Karpas-422 (cell line): Measurements from ENCODE around the gene OXCT2. TPM values are rescaled to one million over a fixed set of nuclear protein-coding genes. Genes with fewer than 3 reads are reported as not detected.
"Not testable (repeated sequence)": the region's sequence is repeated elsewhere in the genome, so short reads cannot be mapped to it uniquely, and the experiment has no call there.

Experiments
- DNase-seq: peaks from one replicate; pipeline ENCODE4 v3.0.0-alpha.2; 2015
- H2AFZ ChIP-seq: fragments of 200-600 bp; sonication (generic); 2 replicates; pipeline ENCODE4 v1.6.1; 2014; ENCODE audit warnings: antibody characterized with exemption, low read length, mixed read lengths
- H3K27ac ChIP-seq: fragments of 200-600 bp; sonication (generic); 2 replicates; pipeline ENCODE4 v1.5.1; 2014; ENCODE audit warnings: mild to moderate bottlenecking, low read length, moderate library complexity
- H3K27me3 ChIP-seq: fragments of 200-600 bp; sonication (generic); 2 replicates; pipeline ENCODE4 v1.6.1; 2014; ENCODE audit warnings: low read length, mixed read lengths
- H3K36me3 ChIP-seq: fragments of 200-600 bp; sonication (generic); 2 replicates; pipeline ENCODE4 v1.6.1; 2014; ENCODE audit warnings: low read length, mixed read lengths; ENCODE audit not compliant: insufficient read depth
- H3K4me1 ChIP-seq: fragments of 200-600 bp; sonication (generic); 2 replicates; pipeline ENCODE4 v1.6.1; 2014; ENCODE audit warnings: mild to moderate bottlenecking, low read length, mixed read lengths
- H3K4me2 ChIP-seq: fragments of 200-600 bp; sonication (generic); 2 replicates; pipeline ENCODE4 v1.6.1; 2014; ENCODE audit warnings: low read length, low read depth, mild to moderate bottlenecking; ENCODE audit not compliant: poor library complexity, severe bottlenecking
- H3K4me3 ChIP-seq: fragments of 200-600 bp; sonication (generic); 2 replicates; pipeline ENCODE4 v1.5.1; 2014; ENCODE audit warnings: mild to moderate bottlenecking, antibody characterized with exemption, low read length, mixed read lengths
- H3K79me2 ChIP-seq: fragments of 200-600 bp; sonication (generic); 2 replicates; pipeline ENCODE4 v1.6.1; 2014; ENCODE audit warnings: mild to moderate bottlenecking, low read length, mixed read lengths
- H3K9ac ChIP-seq: fragments of 200-600 bp; sonication (generic); 2 replicates; pipeline ENCODE4 v1.6.0; 2014; ENCODE audit warnings: low read length
- H3K9me2 ChIP-seq: fragments of 200-600 bp; sonication (generic), shearing (Covaris generic); replicated peaks from 2 replicates; pipeline ENCODE4 v1.6.0; 2014; ENCODE audit warnings: mild to moderate bottlenecking, low read length, moderate library complexity; ENCODE audit not compliant: insufficient read depth
- H3K9me3 ChIP-seq: fragments of 300-700, 200-600 bp; sonication (generic); 2 replicates; pipeline ENCODE4 v1.6.1; 2014; ENCODE audit warnings: low read length, mixed read lengths
- H4K20me1 ChIP-seq: fragments of 200-600 bp; sonication (generic); 2 replicates; pipeline ENCODE4 v1.6.1; 2014; ENCODE audit warnings: mild to moderate bottlenecking, antibody characterized with exemption, low read length, low read depth; ENCODE audit not compliant: insufficient read depth
- total RNA-seq: library from RNA; depleted of rRNA; stranded (reverse); fragments of >200 nt; shearing (Covaris generic); gene quantifications from 2 replicates; pipeline ENCODE4 v1.2.3, GENCODE V29; 2014; ENCODE audit warnings: low replicate concordance

The OXCT2 gene
- total RNA-seq, 1 experiment from 2014 or later: not detected

- not testable (repeated sequence) for H3K4me2 ChIP-seq, H3K9me2 ChIP-seq, H3K79me2 ChIP-seq, DNase-seq, H3K4me3 ChIP-seq, H2AFZ ChIP-seq, H3K27me3 ChIP-seq, H4K20me1 ChIP-seq, H3K9ac ChIP-seq, H3K9me3 ChIP-seq, H3K4me1 ChIP-seq, H3K27ac ChIP-seq, H3K36me3 ChIP-seq
These were observed 4.7 kb upstream of the OXCT2 start for GRCh38 chr1:39775676-39776399.

- H3K4me1 ChIP-seq, H3K9me2 ChIP-seq, DNase-seq, H3K27me3 ChIP-seq, H3K4me2 ChIP-seq, H3K9ac ChIP-seq, H3K27ac ChIP-seq, H3K79me2 ChIP-seq, H4K20me1 ChIP-seq, H3K9me3 ChIP-seq, H3K36me3 ChIP-seq, H2AFZ ChIP-seq, H3K4me3 ChIP-seq: not testable (repeated sequence)
These were observed 4.0 kb upstream of the OXCT2 start for GRCh38 chr1:39775141-39775540.

DNA sequence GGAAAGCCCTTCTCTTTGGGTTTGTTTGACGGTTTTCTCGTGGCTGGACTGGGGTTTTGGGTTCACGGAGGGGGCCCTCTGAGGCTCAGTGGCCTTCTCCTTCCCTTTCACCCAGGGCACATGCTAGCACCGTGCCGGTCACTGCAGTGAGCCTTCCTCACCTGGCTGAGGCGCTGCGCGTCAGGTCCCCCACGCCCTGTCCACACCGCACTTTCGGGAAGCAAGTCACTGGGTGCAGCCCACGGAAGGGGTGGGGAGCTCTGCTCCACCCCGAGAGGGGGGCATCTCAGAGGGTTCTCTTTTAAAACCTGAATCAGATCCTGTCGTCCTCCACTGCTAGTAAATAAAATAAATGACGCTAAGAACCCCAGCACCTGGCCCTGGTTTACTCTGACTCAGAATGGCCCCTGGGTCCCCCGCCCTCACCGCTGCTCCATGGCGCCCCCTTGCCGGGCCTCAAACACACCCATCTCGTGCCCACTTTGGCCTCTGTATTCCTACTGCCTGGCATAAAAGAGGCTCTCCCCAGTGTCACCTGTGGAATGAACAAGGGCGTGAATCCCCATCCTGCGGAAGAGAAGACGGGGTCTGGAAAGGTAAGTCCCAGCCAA, 2.3 kb upstream of the OXCT2 start:
- not testable (repeated sequence) for H3K9me2 ChIP-seq, H3K9me3 ChIP-seq, H3K4me1 ChIP-seq

DNA sequence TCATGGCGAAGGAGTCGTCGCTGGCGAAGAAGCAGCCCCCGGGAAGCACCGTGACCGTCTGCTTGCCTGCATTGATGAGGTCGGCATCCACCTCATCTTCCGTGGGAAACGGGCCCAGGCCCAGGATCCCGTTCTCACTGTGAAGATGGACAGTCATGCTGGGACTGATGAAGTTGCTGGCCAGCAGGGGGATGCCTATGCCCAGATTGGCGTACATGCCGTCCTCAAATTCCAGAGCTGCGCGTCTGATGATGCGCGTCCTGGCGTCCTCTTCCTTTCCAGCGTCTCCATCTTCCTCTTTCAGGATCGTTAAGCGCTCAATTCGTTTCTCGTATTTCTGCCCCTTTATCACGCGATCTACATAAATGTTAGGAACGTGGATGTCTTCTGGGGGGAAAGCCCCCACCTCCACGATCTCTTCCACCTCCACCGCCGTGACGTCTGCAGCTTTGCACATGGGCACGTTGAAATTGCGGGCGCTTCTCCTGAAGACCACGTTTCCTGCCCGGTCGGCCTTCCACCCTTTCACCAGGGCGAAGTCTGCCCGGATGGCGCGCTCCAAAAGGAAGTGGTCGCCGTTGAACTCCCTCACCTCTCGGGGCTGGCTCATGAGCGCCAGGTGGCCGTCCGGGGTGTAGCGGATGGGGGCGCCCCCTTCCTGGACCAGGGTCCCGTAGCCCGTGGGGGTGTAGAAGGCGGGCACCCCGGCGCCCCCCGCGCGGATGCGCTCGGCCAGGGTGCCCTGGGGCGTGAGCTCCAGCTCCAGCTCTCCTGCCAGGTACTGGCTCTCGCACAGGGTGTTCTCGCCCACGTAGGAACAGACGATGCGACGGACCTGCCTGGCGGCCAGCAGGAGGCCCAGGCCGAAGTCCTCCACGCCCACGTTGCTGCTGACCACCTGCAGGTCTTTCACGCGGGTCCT, 787 bp downstream of the OXCT2 start:
- not testable (repeated sequence) for H3K4me3 ChIP-seq, H3K9me2 ChIP-seq, H3K9me3 ChIP-seq, H4K20me1 ChIP-seq, H2AFZ ChIP-seq, DNase-seq, H3K27ac ChIP-seq, H3K36me3 ChIP-seq, H3K4me1 ChIP-seq, H3K9ac ChIP-seq, H3K79me2 ChIP-seq, H3K27me3 ChIP-seq, H3K4me2 ChIP-seq

More for the DNA sequence above, 2.3 kb upstream of the OXCT2 start:
- H3K27ac ChIP-seq, H3K27me3 ChIP-seq, H3K4me3 ChIP-seq, DNase-seq, H3K79me2 ChIP-seq, H4K20me1 ChIP-seq, H3K36me3 ChIP-seq, H3K9ac ChIP-seq, H2AFZ ChIP-seq, H3K4me2 ChIP-seq: not testable (repeated sequence)

- not testable (repeated sequence) for DNase-seq, H3K36me3 ChIP-seq, H3K27ac ChIP-seq, H3K9me2 ChIP-seq, H3K9me3 ChIP-seq, H3K9ac ChIP-seq, H3K4me1 ChIP-seq, H3K4me2 ChIP-seq, H4K20me1 ChIP-seq, H3K4me3 ChIP-seq, H3K27me3 ChIP-seq, H3K79me2 ChIP-seq, H2AFZ ChIP-seq
These were observed 1.6 kb downstream of the OXCT2 start for GRCh38 chr1:39769502-39769901.

DNA sequence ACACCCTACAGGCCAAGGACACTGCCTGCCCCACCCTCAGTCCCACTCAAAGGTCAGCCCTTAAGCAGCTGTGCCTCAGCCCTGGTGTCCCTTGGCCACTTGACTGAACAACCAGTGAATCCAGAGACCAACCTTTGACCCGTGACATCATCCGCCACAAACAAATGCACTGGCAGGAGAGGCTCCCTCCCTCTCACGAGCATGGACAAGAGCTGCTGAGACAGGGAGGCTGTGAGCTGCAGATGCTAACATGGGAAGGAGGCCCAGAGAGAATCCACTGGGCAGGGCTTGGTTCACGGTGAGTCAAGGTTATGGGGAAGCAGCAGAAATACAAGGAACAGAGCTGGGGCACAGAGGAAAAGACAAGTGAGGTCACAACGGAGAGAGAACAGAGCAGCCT, 4.7 kb downstream of the OXCT2 start:
- not testable (repeated sequence) for H2AFZ ChIP-seq, H3K27ac ChIP-seq, H3K79me2 ChIP-seq, H3K4me3 ChIP-seq, H3K9me3 ChIP-seq, DNase-seq, H3K36me3 ChIP-seq, H3K4me1 ChIP-seq, H3K4me2 ChIP-seq, H3K27me3 ChIP-seq, H4K20me1 ChIP-seq, H3K9ac ChIP-seq, H3K9me2 ChIP-seq

DNA sequence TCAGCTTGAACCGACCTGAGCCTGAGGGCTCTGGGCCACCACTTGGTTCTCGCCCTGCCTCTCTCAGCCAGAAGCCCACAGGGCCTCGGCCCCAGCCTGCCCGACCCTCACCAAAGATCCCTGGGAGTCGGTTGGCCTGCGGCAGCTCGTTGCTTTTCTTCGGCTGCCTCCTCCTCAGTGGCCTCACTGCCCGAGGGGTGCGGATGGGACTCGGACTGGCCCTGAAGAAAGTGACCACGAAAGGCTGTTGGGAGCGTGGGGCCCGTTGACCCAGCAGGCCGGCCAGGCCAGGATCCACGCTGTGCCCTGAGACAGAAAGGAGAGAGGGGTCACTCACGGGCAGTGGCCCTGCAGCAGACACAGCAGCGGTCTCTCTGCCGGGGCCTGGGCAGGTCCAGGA, 6.6 kb downstream of the OXCT2 start:
- not testable (repeated sequence) for H3K27ac ChIP-seq, H4K20me1 ChIP-seq, H3K79me2 ChIP-seq, H3K4me1 ChIP-seq, H2AFZ ChIP-seq, H3K9me3 ChIP-seq, H3K4me2 ChIP-seq, H3K9me2 ChIP-seq, H3K4me3 ChIP-seq, H3K27me3 ChIP-seq, H3K9ac ChIP-seq, H3K36me3 ChIP-seq, DNase-seq

GRCh38 chr1:39763619-39764374, 7.4 kb downstream of the OXCT2 start:
- H3K4me1 ChIP-seq, H3K27ac ChIP-seq, H3K27me3 ChIP-seq, H3K4me3 ChIP-seq, H4K20me1 ChIP-seq, H3K79me2 ChIP-seq, H3K9me3 ChIP-seq, H3K36me3 ChIP-seq, H3K9ac ChIP-seq, H3K4me2 ChIP-seq, DNase-seq, H2AFZ ChIP-seq, H3K9me2 ChIP-seq: not testable (repeated sequence)
